Naive thymus-derived CD4-positive, alpha-beta T cell (primary cell): ENCODE results near the gene EFNA4. TPM values are rescaled to one million over a fixed set of nuclear protein-coding genes. Genes with fewer than 3 reads are reported as not detected.
A peak's percentile ranks its signal among the peaks of the same experiment; 100 is the strongest.

Experiments
- ATAC-seq: fragments of 150-1000 bp; cut with Tn5 transposase; 2 replicates; pipeline ENCODE4 v1.10.0; 2021; ENCODE audit warnings: mild to moderate bottlenecking, moderate library complexity
- CTCF ChIA-PET: fragments of 350-600 bp; sonication (Branson Sonifier 250); formaldehyde crosslinking; loops from one replicate; lab custom pipeline; 2021; ENCODE audit warnings: antibody characterized with exemption; lab: Charles Lee
- POLR2A ChIA-PET: fragments of 350-600 bp; sonication (Branson Sonifier 250); formaldehyde crosslinking; loops from one replicate; lab custom pipeline; 2021; ENCODE audit warnings: antibody characterized with exemption, inconsistent platforms; lab: Charles Lee
- DNase-seq, 9 donors: peaks; one replicate each; pipeline versions ENCODE4 v3.0.0 to v3.0.0-alpha.2; 2020 to 2022; ENCODE audit warnings: mixed read lengths in 1 of 9
- H3K27ac ChIP-seq: one replicate; pipeline ENCODE4 v1.7.0; 2013; ENCODE audit warnings: mild to moderate bottlenecking, low read depth, low read length, moderate library complexity
- H3K27me3 ChIP-seq, 2 donors: one replicate each; pipeline ENCODE4 v1.7.0; 2013; ENCODE audit warnings: low read length in 2 of 2, mild to moderate bottlenecking in 2 of 2, moderate library complexity in 2 of 2; ENCODE audit not compliant: control insufficient read depth in 2 of 2, insufficient read depth in 2 of 2
- H3K36me3 ChIP-seq, 3 experiments: 1 replicate in 2 of 3; 2 replicates in 1 of 3; pipeline ENCODE4 v1.7.0; 2013; ENCODE audit warnings: low read length in 3 of 3, mild to moderate bottlenecking in 3 of 3, moderate library complexity in 1 of 3; ENCODE audit not compliant: insufficient read depth in 3 of 3, control insufficient read depth in 2 of 3
- H3K4me1 ChIP-seq, 2 donors: one replicate each; pipeline ENCODE4 v1.7.0; 2013; ENCODE audit warnings: low read length in 2 of 2, mild to moderate bottlenecking in 2 of 2, moderate library complexity in 1 of 2; ENCODE audit not compliant: control insufficient read depth in 2 of 2, insufficient read depth in 2 of 2
- H3K4me3 ChIP-seq: 2 replicates; pipeline ENCODE4 v1.7.0; 2013; ENCODE audit warnings: mild to moderate bottlenecking, low read length
- H3K9me3 ChIP-seq, 3 experiments: 1 replicate in 2 of 3; 2 replicates in 1 of 3; pipeline ENCODE4 v1.7.0; 2013; ENCODE audit warnings: low read length in 3 of 3; ENCODE audit not compliant: control insufficient read depth in 2 of 3
- H3K27ac Mint-ChIP-seq, 9 donors: one replicate each; pipeline ENCODE4 v1.8.0; 2020 to 2022; ENCODE audit warnings: mixed read lengths in 9 of 9, mild to moderate bottlenecking in 8 of 9, moderate library complexity in 5 of 9, inconsistent platforms in 2 of 9
- H3K27me3 Mint-ChIP-seq, 5 donors: one replicate each; pipeline ENCODE4 v1.8.0; 2021 to 2022; ENCODE audit warnings: mixed read lengths in 5 of 5, mild to moderate bottlenecking in 1 of 5
- H3K36me3 Mint-ChIP-seq, 5 donors: one replicate each; pipeline ENCODE4 v1.8.0; 2020 to 2022; ENCODE audit warnings: mixed read lengths in 5 of 5, mild to moderate bottlenecking in 3 of 5, inconsistent platforms in 1 of 5
- H3K4me1 Mint-ChIP-seq, 7 donors: one replicate each; pipeline ENCODE4 v1.8.0; 2020 to 2022; ENCODE audit warnings: mixed read lengths in 7 of 7, mild to moderate bottlenecking in 3 of 7, inconsistent platforms in 1 of 7
- H3K4me3 Mint-ChIP-seq, 10 donors: one replicate each; pipeline ENCODE4 v1.8.0; 2020 to 2022; ENCODE audit warnings: mild to moderate bottlenecking in 10 of 10, mixed read lengths in 10 of 10, moderate library complexity in 6 of 10, inconsistent platforms in 2 of 10
- H3K9me3 Mint-ChIP-seq, 11 donors: one replicate each; pipeline ENCODE4 v1.8.0; 2020 to 2022; ENCODE audit warnings: mixed read lengths in 11 of 11, mild to moderate bottlenecking in 4 of 11, inconsistent platforms in 1 of 11, moderate library complexity in 1 of 11
- intact Hi-C, 2 donors: fragments of 100-400 bp; cut with micrococcal nuclease; formaldehyde crosslinking; loops; one replicate each; pipeline ENCODE4 v1.15.1; 2023
- polyA plus RNA-seq, 2 donors: library from polyadenylated mRNA; unstranded; fragments of 300-500 nt; fragmentation: Illumina TruSeq; gene quantifications; one replicate each; pipeline ENCODE4 v1.2.3, GENCODE V29; 2021
- total RNA-seq, 6 experiments: library from RNA in 5 of 6; stranded (reverse) in 5 of 6; gene quantifications; 1 replicate in 5 of 6; 2 replicates in 1 of 6; pipeline ENCODE4 v1.2.3 and lab custom pipeline; 2021 to 2026

Gene EFNA4
- total and polyA plus RNA-seq, 7 experiments from 2014 or later: 2.1 to 9.4 (median 4.8) TPM

- H3K9me3 Mint-ChIP-seq: peaks cover 0 to 2% (median 0%) of the 10 kb centered on the region in 11 donors
- intact Hi-C loops: loop anchor here in 1 of 2 donors (5.0 to 10.0 kb wide), 2 partner anchors 611 to 966 kb away; partner anchors contain the start of genes LAMTOR2 and UBQLN4
- Histone ChIP-seq H3K27me3 (peaks cover 24 to 26% of the 10 kb centered on the region in 2 donors), H3K4me3 (no peak overlapping the region), H3K27ac (no peak overlapping the region), H3K9me3 (no peaks in the 10 kb centered on the region), H3K4me1 (peaks cover 38 to 39% of the 10 kb centered on the region in 2 donors), H3K36me3 (no peaks in the 10 kb centered on the region)
- peaks cover 0 to 4% (median 0%) of the 10 kb centered on the region in 5 donors for H3K36me3 Mint-ChIP-seq
- peak overlapping the region in 7 of 9 donors; percentile 46 to 89 (median 72) for H3K27ac Mint-ChIP-seq
- peaks cover 22 to 41% (median 38%) of the 10 kb centered on the region in 7 donors for H3K4me1 Mint-ChIP-seq
- ATAC-seq: peak; percentile 46
- DNase-seq: peak; percentile 71 to 88 (median 79)
- H3K27me3 Mint-ChIP-seq: peaks cover 16 to 32% (median 22%) of the 10 kb centered on the region in 5 donors
- ChIA-PET POLR2A (interaction anchor here (2.2 to 4.4 kb wide), 2 partner anchors 21 to 86 kb away, joined by 10 to 51 read pairs; partner anchors contain the start of genes EFNA4 and KRTCAP2), CTCF (interaction anchor here (1.0 to 4.7 kb wide), 14 partner anchors 9 to 648 kb away, joined by 3 to 131 read pairs (median 5); partner anchors contain the start of genes EFNA4 and KRTCAP2)
- peak overlapping the region; percentile 39 to 100 (median 90) for H3K4me3 Mint-ChIP-seq
Observed at GRCh38 chr1:155086128-155086741, 22.7 kb downstream of the EFNA4 start.

GRCh38 chr1:155086856-155087535, 23.5 kb downstream of the EFNA4 start:
- H3K27ac Mint-ChIP-seq: peak overlapping the region in 2 of 9 donors; percentile 38 to 53
- peaks cover 10 to 27% (median 16%) of the 10 kb centered on the region in 5 donors for H3K27me3 Mint-ChIP-seq
- Histone ChIP-seq H3K9me3 (no peaks in the 10 kb centered on the region), H3K27ac (no peak overlapping the region), H3K4me1 (peaks cover 30 to 33% of the 10 kb centered on the region in 2 donors), H3K4me3 (no peak overlapping the region), H3K36me3 (no peaks in the 10 kb centered on the region), H3K27me3 (peaks cover 18 to 22% of the 10 kb centered on the region in 2 donors)
- intact Hi-C loops: loop anchor here in 1 of 2 donors (5.0 to 10.0 kb wide), 2 partner anchors 612 to 965 kb away; partner anchors contain the start of genes LAMTOR2 and UBQLN4
- DNase-seq (no peak), ATAC-seq (no peak)
- no peaks in the 10 kb centered on the region for H3K36me3 Mint-ChIP-seq
- ChIA-PET POLR2A (interaction anchor here (2.2 kb wide), 1 partner anchor 86 kb away, joined by 10 read pairs; the partner anchor contains the start of gene KRTCAP2), CTCF (interaction anchor here (1.0 to 4.7 kb wide), 5 partner anchors 8 to 649 kb away, joined by 3 to 131 read pairs (median 6); partner anchors contain the start of genes EFNA4 and KRTCAP2)
- peaks cover 15 to 40% (median 34%) of the 10 kb centered on the region in 7 donors for H3K4me1 Mint-ChIP-seq
- peak overlapping the region in 4 of 10 donors; percentile 16 to 45 (median 36) for H3K4me3 Mint-ChIP-seq
- H3K9me3 Mint-ChIP-seq: no peaks in the 10 kb centered on the region

DNA sequence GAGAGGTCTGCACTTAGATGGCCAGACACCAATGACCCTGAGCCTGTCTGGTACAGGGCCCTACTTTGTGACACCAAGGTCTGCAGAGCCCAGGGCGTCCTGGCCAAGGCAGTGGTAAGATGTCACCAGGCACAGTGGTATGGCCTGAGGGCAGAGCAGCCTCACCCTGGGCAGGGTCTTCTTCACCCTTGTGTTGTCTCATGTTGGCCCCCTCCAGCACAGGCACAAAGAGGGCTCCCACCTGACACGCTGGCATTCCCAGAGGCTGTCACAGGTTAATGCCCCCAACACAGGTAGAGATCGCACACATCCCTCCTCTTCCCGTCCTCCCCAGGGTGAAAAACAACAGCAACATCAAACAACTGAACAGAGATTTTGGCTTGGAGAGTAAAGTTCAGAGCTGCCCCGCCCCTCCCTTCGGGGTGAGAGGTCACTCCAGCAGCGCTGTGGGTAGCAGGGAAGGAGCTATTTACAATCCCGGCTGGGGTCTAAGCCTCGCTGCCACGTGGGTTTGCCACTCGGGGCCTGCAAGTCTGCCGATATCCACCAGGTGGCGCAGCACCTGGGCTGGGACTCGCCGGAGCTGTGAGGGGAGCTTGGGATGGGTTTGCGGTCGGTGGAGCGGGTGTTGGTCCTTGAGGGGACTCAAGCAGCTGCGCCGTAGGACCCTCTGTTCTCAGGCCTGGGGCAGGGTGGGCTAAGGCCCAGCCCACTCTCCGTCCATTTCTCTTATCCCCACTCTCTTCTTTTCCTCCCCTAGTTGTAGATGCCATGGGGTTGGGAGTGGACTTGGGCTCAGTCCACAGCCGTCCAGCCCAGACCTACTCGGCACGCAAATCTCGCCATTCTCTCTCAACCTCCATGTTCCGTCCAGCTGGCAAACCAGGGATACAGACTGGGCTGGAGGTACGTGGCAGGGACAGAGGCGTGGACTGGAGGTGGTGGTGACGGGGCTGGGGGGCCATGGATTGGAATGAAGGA, 27.8 kb downstream of the EFNA4 start:
- intact Hi-C loops: loop anchor here (1.0 to 5.0 kb wide), 6 partner anchors 36 to 501 kb away; partner anchors contain the start of gene EFNA1 (in 1 of the 2)
- H3K36me3 ChIP-seq: no peaks in the 10 kb centered on the region
- Mint-ChIP-seq H3K9me3 (no peaks in the 10 kb centered on the region), H3K4me3 (no peak overlapping the region), H3K36me3 (no peaks in the 10 kb centered on the region), H3K27me3 (peaks cover 0 to 23% (median 0%) of the 10 kb centered on the region in 5 donors), H3K27ac (peak overlapping the region in 1 of 9 donors; percentile 33), H3K4me1 (peaks cover 0 to 10% (median 4%) of the 10 kb centered on the region in 7 donors)
- CTCF ChIA-PET: interaction anchor here (0.6 to 4.4 kb wide), 29 partner anchors 9 to 633 kb away, joined by 3 to 88 read pairs (median 4); partner anchors contain the start of genes KRTCAP2, PBXIP1 and SLC50A1
- ATAC-seq (peak; percentile 89), DNase-seq (peak; percentile 57 to 86 (median 73))
- POLR2A ChIA-PET: interaction anchor here (0.6 to 1.9 kb wide), 4 partner anchors 28 to 164 kb away, joined by 3 to 5 read pairs (median 4); partner anchors contain the start of genes EFNA4 and ENTREP3
- peaks cover under 1% of the 10 kb centered on the region in 2 donors for H3K4me1 ChIP-seq
- H3K27me3 ChIP-seq: no peaks in the 10 kb centered on the region
- H3K9me3 ChIP-seq: no peaks in the 10 kb centered on the region
- no peak overlapping the region for H3K27ac ChIP-seq
- H3K4me3 ChIP-seq: no peak overlapping the region

DNA sequence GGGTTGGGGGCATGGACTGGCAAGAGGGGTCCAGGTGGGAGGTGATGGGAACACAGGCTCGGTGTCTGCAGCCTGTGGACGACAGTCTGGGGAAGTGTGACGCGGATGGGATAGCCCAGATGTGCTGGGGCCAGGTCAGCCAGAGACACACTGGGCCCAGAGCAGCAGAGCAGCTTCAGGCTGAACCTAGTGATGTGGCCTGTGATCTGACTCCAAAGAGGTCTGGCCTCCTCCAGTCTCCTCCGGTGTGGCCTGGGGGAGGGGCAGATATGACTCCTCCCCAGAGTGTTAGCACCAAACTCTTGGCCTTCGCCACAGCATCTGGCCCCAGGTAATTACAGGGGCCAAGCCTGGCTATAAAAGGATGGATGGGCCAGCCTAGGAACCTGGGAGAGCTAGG, 28.6 kb downstream of the EFNA4 start:
- Histone ChIP-seq H3K4me1 (no peaks in the 10 kb centered on the region), H3K36me3 (no peaks in the 10 kb centered on the region), H3K27ac (no peak overlapping the region), H3K4me3 (no peak overlapping the region), H3K27me3 (no peaks in the 10 kb centered on the region), H3K9me3 (no peaks in the 10 kb centered on the region)
- ChIA-PET CTCF (interaction anchor here (0.6 to 4.4 kb wide), 22 partner anchors 8 to 632 kb away, joined by 3 to 88 read pairs (median 5); partner anchors contain the start of genes KRTCAP2, PBXIP1 and SLC50A1), POLR2A (interaction anchor here (0.6 to 1.9 kb wide), 4 partner anchors 29 to 163 kb away, joined by 3 to 5 read pairs (median 4); partner anchors contain the start of genes EFNA4 and ENTREP3)
- Mint-ChIP-seq H3K4me3 (no peak overlapping the region), H3K27me3 (peaks cover 0 to 29% (median 0%) of the 10 kb centered on the region in 5 donors), H3K36me3 (no peaks in the 10 kb centered on the region), H3K9me3 (no peaks in the 10 kb centered on the region), H3K27ac (no peak overlapping the region), H3K4me1 (peaks cover 0 to 9% (median 4%) of the 10 kb centered on the region in 7 donors)
- DNase-seq (no peak), ATAC-seq (no peak)
- intact Hi-C loops: loop anchor here in 1 of 2 donors (5.0 kb wide), 1 partner anchor 500 kb away; no protein-coding TSS in a partner anchor

GRCh38 chr1:155092641-155093040, 29.1 kb downstream of the EFNA4 start:
- Mint-ChIP-seq H3K4me3 (no peak overlapping the region), H3K27me3 (peaks cover 0 to 30% (median 0%) of the 10 kb centered on the region in 5 donors), H3K9me3 (no peaks in the 10 kb centered on the region), H3K4me1 (peaks cover 0 to 9% (median 4%) of the 10 kb centered on the region in 7 donors), H3K36me3 (no peaks in the 10 kb centered on the region), H3K27ac (no peak overlapping the region)
- no peak for DNase-seq
- ATAC-seq: no peak
- H3K27me3 ChIP-seq: no peaks in the 10 kb centered on the region
- no peaks in the 10 kb centered on the region for H3K4me1 ChIP-seq
- no peak overlapping the region for H3K4me3 ChIP-seq
- intact Hi-C loops: loop anchor here in 1 of 2 donors (5.0 kb wide), 1 partner anchor 500 kb away; no protein-coding TSS in a partner anchor
- H3K27ac ChIP-seq: no peak overlapping the region
- ChIA-PET CTCF (interaction anchor here (1.4 to 4.4 kb wide), 3 partner anchors 42 to 134 kb away, joined by 5 to 88 read pairs (median 14); partner anchors contain the start of gene SLC50A1), POLR2A (interaction anchor here (1.1 to 1.9 kb wide), 3 partner anchors 29 to 74 kb away, joined by 3 to 5 read pairs (median 5); partner anchors contain the start of gene EFNA4)
- H3K36me3 ChIP-seq: no peaks in the 10 kb centered on the region
- H3K9me3 ChIP-seq: no peaks in the 10 kb centered on the region
